GM12878 (cell line): ENCODE measurements around the gene YIPF6. TPM values are rescaled to one million over a fixed set of nuclear protein-coding genes. Genes with fewer than 3 reads are reported as not detected.

ENCODE experiments used
- ATAC-seq: fragments of 200-7000 bp; cut with Tn5 transposase; 3 replicates; pipeline ENCODE4 v1.9.1; 2020; ENCODE audit warnings: mild to moderate bottlenecking, moderate library complexity
- BruUV-seq: library from RNA; stranded (reverse); fragments of 400-500 nt; replicated peaks from 2 replicates; lab custom pipeline; 2021; lab: Mats Ljungman, UMichigan
- CTCF ChIA-PET: fragments of 300-600 bp; sonication (Branson Sonifier 250); formaldehyde crosslinking; extraction: SDS; loops from one replicate; lab custom pipeline; 2021; ENCODE audit warnings: inconsistent platforms; lab: Yijun Ruan, JAX
- POLR2A ChIA-PET: fragments of 350-600 bp; formaldehyde crosslinking; extraction: SDS; loops from one replicate; lab custom pipeline; 2021; ENCODE audit warnings: inconsistent platforms; lab: Charles Lee
- RAD21 ChIA-PET: fragments of 300-600 bp; sonication (Branson Sonifier 250); formaldehyde crosslinking; loops from one replicate; lab custom pipeline; 2023; ENCODE audit warnings: antibody characterized with exemption; ENCODE audit not compliant: unreplicated experiment; lab: Charles Lee
- SMC1A ChIA-PET: fragments of 300-600 bp; sonication (Branson Sonifier 250); formaldehyde crosslinking; loops from one replicate; lab custom pipeline; 2023; ENCODE audit not compliant: unreplicated experiment, uncharacterized antibody; lab: Charles Lee
- DNase-seq: peaks from one replicate; pipeline ENCODE4 v3.0.0-alpha.2; 2011; ENCODE audit warnings: low read depth, low spot score
- FAIRE-seq: peaks from 3 replicates; lab custom pipeline; 2011; peaks lifted over from hg19 to GRCh38; lab: Jason Lieb, UNC
- H2AFZ ChIP-seq: 2 replicates; pipeline ENCODE4 v1.6.0; 2011; ENCODE audit warnings: low read depth, low read length, control low read depth; ENCODE audit not compliant: control insufficient read depth
- H3K27ac ChIP-seq: 2 replicates; pipeline ENCODE4 v1.5.1; 2011; ENCODE audit warnings: control low read depth; ENCODE audit not compliant: control insufficient read depth, insufficient read depth
- H3K27me3 ChIP-seq, 2 experiments: replicated peaks in 1 of 2; 2 replicates each; pipeline versions ENCODE4 v1.6.0 to v1.6.1; 2011; ENCODE audit warnings: low read length in 1 of 2; ENCODE audit not compliant: control insufficient read depth in 2 of 2, insufficient read depth in 2 of 2
- H3K36me3 ChIP-seq, 2 experiments: 2 replicates each; pipeline ENCODE4 v1.5.1; 2011; ENCODE audit warnings: low read length in 1 of 2; ENCODE audit not compliant: control insufficient read depth in 2 of 2, insufficient read depth in 2 of 2
- H3K4me1 ChIP-seq: 2 replicates; pipeline ENCODE4 v1.6.1; 2011; ENCODE audit warnings: mild to moderate bottlenecking, low read length, moderate library complexity, mixed read lengths; ENCODE audit not compliant: control insufficient read depth, insufficient read depth
- H3K4me2 ChIP-seq: 2 replicates; pipeline ENCODE4 v1.6.0; 2011; ENCODE audit warnings: control low read depth; ENCODE audit not compliant: control insufficient read depth, insufficient read depth
- H3K4me3 ChIP-seq: fragments of 200-600 bp; sonication (generic); 2 replicates; pipeline ENCODE4 v1.5.1; 2016
- H3K79me2 ChIP-seq: 2 replicates; pipeline ENCODE4 v1.6.0; 2011; ENCODE audit warnings: low read length; ENCODE audit not compliant: control insufficient read depth, insufficient read depth
- H3K9ac ChIP-seq: 2 replicates; pipeline ENCODE4 v1.8.0; 2011; ENCODE audit warnings: low read length, control low read depth, mixed read lengths; ENCODE audit not compliant: control insufficient read depth, insufficient read depth
- H3K9me3 ChIP-seq: replicated peaks from 3 replicates; pipeline ENCODE4 v1.5.1; 2011; ENCODE audit warnings: mild to moderate bottlenecking, low read length; ENCODE audit not compliant: control insufficient read depth, insufficient read depth
- H4K20me1 ChIP-seq: 2 replicates; pipeline ENCODE4 v1.6.0; 2011; ENCODE audit not compliant: control insufficient read depth, insufficient read depth
- CHD2 ChIP-seq: IDR thresholded peaks from 2 replicates; pipeline ENCODE4 v1.6.1; 2011; ENCODE audit warnings: low read depth, low read length, improper control_type of control experiment, borderline replicate concordance
- CREM ChIP-seq: IDR thresholded peaks from 2 replicates; pipeline ENCODE4 v1.6.1; 2014; ENCODE audit warnings: antibody characterized with exemption, low read depth
- EP300 ChIP-seq, 2 experiments: fragments of 150-350 bp in 1 of 2; IDR thresholded peaks; 2 replicates each; pipeline ENCODE4 v1.6.1; 2011 to 2012; ENCODE audit warnings: low read depth in 2 of 2, low read length in 2 of 2, borderline replicate concordance in 1 of 2, improper control_type of control experiment in 1 of 2, inconsistent platforms in 1 of 2; ENCODE audit not compliant: control insufficient read depth in 1 of 2
- MYC ChIP-seq: IDR thresholded peaks from 2 replicates; pipeline ENCODE4 v1.6.1; 2011; ENCODE audit warnings: mild to moderate bottlenecking, low read length, moderate library complexity, inconsistent platforms; ENCODE audit not compliant: insufficient read depth, insufficient replicate concordance, insufficient read length, severe bottlenecking
- RELA ChIP-seq: fragments of 450-650 bp; IDR thresholded peaks from 2 replicates; pipeline ENCODE4 v1.8.0; 2014; ENCODE audit warnings: borderline replicate concordance; ENCODE audit not compliant: partially characterized antibody
- SMC3 ChIP-seq: IDR thresholded peaks from 2 replicates; pipeline ENCODE4 v1.6.1; 2011; ENCODE audit warnings: low read length, improper control_type of control experiment, borderline replicate concordance
- SRF ChIP-seq, 2 experiments: IDR thresholded peaks; 2 replicates each; pipeline ENCODE4 v1.6.1; 2011; ENCODE audit warnings: low read depth in 2 of 2, low read length in 2 of 2, mild to moderate bottlenecking in 1 of 2, moderate library complexity in 1 of 2
- STAT1 ChIP-seq: fragments of 450-650 bp; conservative IDR thresholded peaks from 2 replicates; pipeline ENCODE4 v1.6.1; 2014; ENCODE audit warnings: antibody characterized with exemption, mild to moderate bottlenecking
- ZBTB40 ChIP-seq: fragments of 450-650 bp; IDR thresholded peaks from 2 replicates; pipeline ENCODE4 v1.6.1; 2016; ENCODE audit warnings: mild to moderate bottlenecking, moderate library complexity, borderline replicate concordance
- ZNF384 ChIP-seq: IDR thresholded peaks from 2 replicates; pipeline ENCODE4 v1.6.1; 2012; ENCODE audit warnings: low read depth, mild to moderate bottlenecking, low read length, improper control_type of control experiment, borderline replicate concordance
- WGBS: methylation state at CpG from one replicate; pipeline ENCODE4 v1.1.6; 2016; ENCODE audit warnings: low lambda C conversion rate; ENCODE audit not compliant: insufficient replicate concordance, insufficient coverage; ENCODE audit errors: missing lambda C conversion rate; 5-methylcytosine and 5-hydroxymethylcytosine counted together
- in situ Hi-C: fragments of 300-500 bp; cut with MboI; formaldehyde crosslinking; loops from 9 replicates; pipeline ENCODE4 v1.14.3; 2018; ENCODE audit warnings: mixed read lengths
- intact Hi-C: fragments of 100-400 bp; cut with micrococcal nuclease; formaldehyde crosslinking; loops from one replicate; pipeline ENCODE4 v1.14.2; 2022; ENCODE audit not compliant: unreplicated experiment
- polyA plus RNA-seq, 11 experiments: library from polyadenylated mRNA; depleted of rRNA in 4 of 11; unstranded in 6 of 11; stranded (reverse) in 5 of 11; fragments of >200 nt; fragmentation: Nextera tagmentation in 4 of 11; fragmentation: Illumina TruSeq in 1 of 11; extraction: Ambion mirVana in 4 of 11; extraction: Trizol in 1 of 11; gene quantifications; 1 replicate in 1 of 11; 2 replicates in 10 of 11; pipeline versions ENCODE4 v1.2.1 to v1.2.3, GENCODE V29; 2011 to 2016; ENCODE audit warnings: inconsistent platforms in 2 of 11, missing spikeins in 2 of 11, low read depth in 1 of 11
- total RNA-seq, 4 experiments: library from RNA; depleted of rRNA in 3 of 4; stranded (reverse); fragments of >200 nt in 3 of 4; fragmentation: Illumina TruSeq in 1 of 4; extraction: Trizol in 1 of 4; gene quantifications; 2 replicates each; pipeline versions ENCODE4 v1.2.1 to v1.2.3, GENCODE V29; 2013 to 2021
- TF ChIP-seq, protein P1 (sequence below): fragments of 450-650 bp; IDR thresholded peaks from 2 replicates; pipeline ENCODE4 v1.6.1; 2016; ENCODE audit warnings: mild to moderate bottlenecking
- TF ChIP-seq, protein P2 (sequence below): IDR thresholded peaks from 2 replicates; pipeline ENCODE4 v1.6.1; 2011; ENCODE audit warnings: low read depth, low read length, improper control_type of control experiment, borderline replicate concordance
- TF ChIP-seq, protein P3 (sequence below): fragments of 450-650 bp; IDR thresholded peaks from 2 replicates; pipeline ENCODE4 v1.6.1; 2017; ENCODE audit warnings: antibody characterized with exemption, mild to moderate bottlenecking, moderate library complexity

YIPF6 gene
- total and polyA plus RNA-seq, 10 of the 15 experiments (the other 5 are each of a cell fraction or from before 2014, with no cell fraction given): 5.9 to 23.1 (median 12.2) TPM

DNA sequence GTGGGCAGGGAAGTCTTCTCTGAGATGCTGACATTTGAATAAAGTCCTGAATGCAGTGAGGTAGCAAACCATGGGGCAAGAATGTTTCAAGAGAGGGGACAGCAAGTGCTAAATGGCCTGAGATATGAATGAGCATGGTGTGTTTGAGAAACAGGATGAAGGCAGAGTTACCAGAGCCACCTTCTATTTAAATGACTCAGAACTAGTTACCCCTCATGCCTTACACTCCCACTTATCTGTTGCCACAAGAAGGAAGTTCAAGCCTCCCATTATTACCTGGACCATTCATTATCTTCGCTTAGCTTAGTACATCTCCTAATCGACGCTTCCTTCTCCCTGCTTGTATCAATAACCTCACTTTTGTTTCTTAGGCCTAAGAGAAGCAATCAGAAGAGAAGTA lies 81.0 kb downstream of the YIPF6 start:
- Histone ChIP-seq H4K20me1 (no peaks in the 10 kb centered on the region), H3K27me3 (no peaks in the 10 kb centered on the region), H3K36me3 (no peaks in the 10 kb centered on the region), H3K4me2 (no peak overlapping the region), H3K4me3 (no peak overlapping the region), H3K27ac (no peak overlapping the region), H3K9ac (no peak overlapping the region), H2AFZ (no peak overlapping the region), H3K4me1 (no peaks in the 10 kb centered on the region), H3K79me2 (no peaks in the 10 kb centered on the region), H3K9me3 (no peaks in the 10 kb centered on the region)
- ChIA-PET POLR2A (no interaction called here), RAD21 (no interaction called here), SMC1A (no interaction called here), CTCF (interaction anchor here (1.0 kb wide), 1 partner anchor 11 kb away, joined by 4 read pairs; no protein-coding TSS in a partner anchor)
- 38% methylated on average over 3 of the region's 3 CpGs for WGBS
- no peak for FAIRE-seq
- BruUV-seq: no TSS peak
- ATAC-seq: no peak
- in situ Hi-C loops: no loop called here
- intact Hi-C loops: no loop called here
- DNase-seq: no peak
- TF ChIP-seq, protein P1, sequence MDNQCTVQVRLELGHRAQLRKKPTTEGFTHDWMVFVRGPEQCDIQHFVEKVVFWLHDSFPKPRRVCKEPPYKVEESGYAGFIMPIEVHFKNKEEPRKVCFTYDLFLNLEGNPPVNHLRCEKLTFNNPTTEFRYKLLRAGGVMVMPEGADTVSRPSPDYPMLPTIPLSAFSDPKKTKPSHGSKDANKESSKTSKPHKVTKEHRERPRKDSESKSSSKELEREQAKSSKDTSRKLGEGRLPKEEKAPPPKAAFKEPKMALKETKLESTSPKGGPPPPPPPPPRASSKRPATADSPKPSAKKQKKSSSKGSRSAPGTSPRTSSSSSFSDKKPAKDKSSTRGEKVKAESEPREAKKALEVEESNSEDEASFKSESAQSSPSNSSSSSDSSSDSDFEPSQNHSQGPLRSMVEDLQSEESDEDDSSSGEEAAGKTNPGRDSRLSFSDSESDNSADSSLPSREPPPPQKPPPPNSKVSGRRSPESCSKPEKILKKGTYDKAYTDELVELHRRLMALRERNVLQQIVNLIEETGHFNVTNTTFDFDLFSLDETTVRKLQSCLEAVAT: no peak
- no peak for TF ChIP-seq ZBTB40
- TF ChIP-seq, protein P2, sequence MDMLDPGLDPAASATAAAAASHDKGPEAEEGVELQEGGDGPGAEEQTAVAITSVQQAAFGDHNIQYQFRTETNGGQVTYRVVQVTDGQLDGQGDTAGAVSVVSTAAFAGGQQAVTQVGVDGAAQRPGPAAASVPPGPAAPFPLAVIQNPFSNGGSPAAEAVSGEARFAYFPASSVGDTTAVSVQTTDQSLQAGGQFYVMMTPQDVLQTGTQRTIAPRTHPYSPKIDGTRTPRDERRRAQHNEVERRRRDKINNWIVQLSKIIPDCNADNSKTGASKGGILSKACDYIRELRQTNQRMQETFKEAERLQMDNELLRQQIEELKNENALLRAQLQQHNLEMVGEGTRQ: no peak
- no peak for TF ChIP-seq SRF (IDR thresholded peaks at IDR 0.05; ENCODE audit: low read depth in 2 of 2, low read length in 2 of 2)
- TF ChIP-seq, protein P3, sequence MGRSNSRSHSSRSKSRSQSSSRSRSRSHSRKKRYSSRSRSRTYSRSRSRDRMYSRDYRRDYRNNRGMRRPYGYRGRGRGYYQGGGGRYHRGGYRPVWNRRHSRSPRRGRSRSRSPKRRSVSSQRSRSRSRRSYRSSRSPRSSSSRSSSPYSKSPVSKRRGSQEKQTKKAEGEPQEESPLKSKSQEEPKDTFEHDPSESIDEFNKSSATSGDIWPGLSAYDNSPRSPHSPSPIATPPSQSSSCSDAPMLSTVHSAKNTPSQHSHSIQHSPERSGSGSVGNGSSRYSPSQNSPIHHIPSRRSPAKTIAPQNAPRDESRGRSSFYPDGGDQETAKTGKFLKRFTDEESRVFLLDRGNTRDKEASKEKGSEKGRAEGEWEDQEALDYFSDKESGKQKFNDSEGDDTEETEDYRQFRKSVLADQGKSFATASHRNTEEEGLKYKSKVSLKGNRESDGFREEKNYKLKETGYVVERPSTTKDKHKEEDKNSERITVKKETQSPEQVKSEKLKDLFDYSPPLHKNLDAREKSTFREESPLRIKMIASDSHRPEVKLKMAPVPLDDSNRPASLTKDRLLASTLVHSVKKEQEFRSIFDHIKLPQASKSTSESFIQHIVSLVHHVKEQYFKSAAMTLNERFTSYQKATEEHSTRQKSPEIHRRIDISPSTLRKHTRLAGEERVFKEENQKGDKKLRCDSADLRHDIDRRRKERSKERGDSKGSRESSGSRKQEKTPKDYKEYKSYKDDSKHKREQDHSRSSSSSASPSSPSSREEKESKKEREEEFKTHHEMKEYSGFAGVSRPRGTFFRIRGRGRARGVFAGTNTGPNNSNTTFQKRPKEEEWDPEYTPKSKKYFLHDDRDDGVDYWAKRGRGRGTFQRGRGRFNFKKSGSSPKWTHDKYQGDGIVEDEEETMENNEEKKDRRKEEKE: no peak
- TF ChIP-seq MYC: no peak
- TF ChIP-seq RELA: no peak
- no peak for TF ChIP-seq ZNF384
- no peak for TF ChIP-seq EP300 (IDR thresholded peaks at IDR 0.05; ENCODE audit: borderline replicate concordance in 1 of 2, control insufficient read depth in 1 of 2, low read depth in 2 of 2, low read length in 2 of 2)
- no peak for TF ChIP-seq STAT1
- TF ChIP-seq CHD2: no peak
- TF ChIP-seq CREM: no peak
- TF ChIP-seq SMC3: no peak
